Measurements from ENCODE around the gene PLEKHG5.
"Not testable (repeated sequence)": the region's sequence is repeated elsewhere in the genome, so short reads cannot be mapped to it uniquely, and the experiment has no call there.

- not testable (repeated sequence) for TF ChIP-seq POLR2A (IDR thresholded peaks at IDR 0.05)
- TF ChIP-seq, protein P1, sequence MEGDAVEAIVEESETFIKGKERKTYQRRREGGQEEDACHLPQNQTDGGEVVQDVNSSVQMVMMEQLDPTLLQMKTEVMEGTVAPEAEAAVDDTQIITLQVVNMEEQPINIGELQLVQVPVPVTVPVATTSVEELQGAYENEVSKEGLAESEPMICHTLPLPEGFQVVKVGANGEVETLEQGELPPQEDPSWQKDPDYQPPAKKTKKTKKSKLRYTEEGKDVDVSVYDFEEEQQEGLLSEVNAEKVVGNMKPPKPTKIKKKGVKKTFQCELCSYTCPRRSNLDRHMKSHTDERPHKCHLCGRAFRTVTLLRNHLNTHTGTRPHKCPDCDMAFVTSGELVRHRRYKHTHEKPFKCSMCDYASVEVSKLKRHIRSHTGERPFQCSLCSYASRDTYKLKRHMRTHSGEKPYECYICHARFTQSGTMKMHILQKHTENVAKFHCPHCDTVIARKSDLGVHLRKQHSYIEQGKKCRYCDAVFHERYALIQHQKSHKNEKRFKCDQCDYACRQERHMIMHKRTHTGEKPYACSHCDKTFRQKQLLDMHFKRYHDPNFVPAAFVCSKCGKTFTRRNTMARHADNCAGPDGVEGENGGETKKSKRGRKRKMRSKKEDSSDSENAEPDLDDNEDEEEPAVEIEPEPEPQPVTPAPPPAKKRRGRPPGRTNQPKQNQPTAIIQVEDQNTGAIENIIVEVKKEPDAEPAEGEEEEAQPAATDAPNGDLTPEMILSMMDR (IDR thresholded peaks at IDR 0.05): not testable (repeated sequence)
Observed at GRCh38 chr1:6445929-6446328, 45.5 kb downstream of the PLEKHG5 start.
